Fibroblast of the aortic adventitia (primary cell): ENCODE measurements around the gene PPP1R8. TPM values are rescaled to one million over a fixed set of nuclear protein-coding genes. Genes with fewer than 3 reads are reported as not detected.
"Not testable (repeated sequence)": the region's sequence is repeated elsewhere in the genome, so short reads cannot be mapped to it uniquely, and the experiment has no call there.

Experiments used
- DNase-seq: peaks from one replicate; pipeline ENCODE4 v3.0.0-alpha.2; 2010; ENCODE audit warnings: low read depth
- H3K4me3 ChIP-seq: 2 replicates; pipeline ENCODE4 v1.5.1; 2011; ENCODE audit warnings: low read depth, mild to moderate bottlenecking, control low read depth, low read length, moderate library complexity
- CTCF ChIP-seq: IDR thresholded peaks from 2 replicates; pipeline ENCODE4 v1.5.1; 2011; ENCODE audit warnings: mild to moderate bottlenecking, low read length, control low read depth, inconsistent platforms; ENCODE audit not compliant: insufficient read depth
- total RNA-seq: library from RNA; depleted of rRNA; stranded (reverse); fragments of >200 nt; gene quantifications from 2 replicates; pipeline ENCODE4 v1.2.3, GENCODE V29; 2012; ENCODE audit warnings: low replicate concordance

Gene PPP1R8
- total RNA-seq, 1 donor: 35.2 TPM

- TF ChIP-seq CTCF: no peak
- no peak overlapping the region for H3K4me3 ChIP-seq
- no peak for DNase-seq
Observed at GRCh38 chr1:27795601-27796000, 35.0 kb upstream of the PPP1R8 start.

GRCh38 chr1:27804791-27805190, 25.8 kb upstream of the PPP1R8 start:
- TF ChIP-seq CTCF: no peak
- no peak overlapping the region for H3K4me3 ChIP-seq
- no peak for DNase-seq

GRCh38 chr1:27806758-27807157, 23.8 kb upstream of the PPP1R8 start:
- TF ChIP-seq CTCF: no peak
- no peak for DNase-seq
- H3K4me3 ChIP-seq: no peak overlapping the region

GRCh38 chr1:27807385-27807784, 23.2 kb upstream of the PPP1R8 start:
- no peak overlapping the region for H3K4me3 ChIP-seq
- peak; percentile 34 for DNase-seq
- no peak for TF ChIP-seq CTCF

GRCh38 chr1:27808131-27808530, 22.5 kb upstream of the PPP1R8 start:
- DNase-seq, H3K4me3 ChIP-seq: not testable (repeated sequence)

GRCh38 chr1:27809883-27810282, 20.7 kb upstream of the PPP1R8 start:
- no peak for TF ChIP-seq CTCF
- DNase-seq: no peak
- H3K4me3 ChIP-seq: no peak overlapping the region

- H3K4me3 ChIP-seq: no peak overlapping the region
- TF ChIP-seq CTCF: no peak
- no peak for DNase-seq
Observed at GRCh38 chr1:27811741-27812500, 18.7 kb upstream of the PPP1R8 start.
